Stimulated activated CD8-positive, alpha-beta memory T cell treated with anti-CD3 and anti-CD28 coated beads, Interleukin-7, amount 100 ng/mL, for 24 hours (primary cell): ENCODE results near the gene ORC5.
"Not testable (repeated sequence)": the region's sequence is repeated elsewhere in the genome, so short reads cannot be mapped to it uniquely, and the experiment has no call there.

Experiments used
- DNase-seq: peaks from one replicate; pipeline ENCODE4 v3.0.0-alpha.2; 2020; ENCODE audit warnings: low read depth

ORC5 gene

GRCh38 chr7:104185346-104185745 lies 22.5 kb downstream of the ORC5 start:
- no peak for DNase-seq

- DNase-seq = no peak
These were observed 28.6 kb downstream of the ORC5 start for GRCh38 chr7:104179178-104179577.

- not testable (repeated sequence) for DNase-seq
These were observed 30.2 kb downstream of the ORC5 start for GRCh38 chr7:104177565-104178083.

- DNase-seq = no peak
These were observed 31.5 kb downstream of the ORC5 start for GRCh38 chr7:104176332-104176731.

DNA sequence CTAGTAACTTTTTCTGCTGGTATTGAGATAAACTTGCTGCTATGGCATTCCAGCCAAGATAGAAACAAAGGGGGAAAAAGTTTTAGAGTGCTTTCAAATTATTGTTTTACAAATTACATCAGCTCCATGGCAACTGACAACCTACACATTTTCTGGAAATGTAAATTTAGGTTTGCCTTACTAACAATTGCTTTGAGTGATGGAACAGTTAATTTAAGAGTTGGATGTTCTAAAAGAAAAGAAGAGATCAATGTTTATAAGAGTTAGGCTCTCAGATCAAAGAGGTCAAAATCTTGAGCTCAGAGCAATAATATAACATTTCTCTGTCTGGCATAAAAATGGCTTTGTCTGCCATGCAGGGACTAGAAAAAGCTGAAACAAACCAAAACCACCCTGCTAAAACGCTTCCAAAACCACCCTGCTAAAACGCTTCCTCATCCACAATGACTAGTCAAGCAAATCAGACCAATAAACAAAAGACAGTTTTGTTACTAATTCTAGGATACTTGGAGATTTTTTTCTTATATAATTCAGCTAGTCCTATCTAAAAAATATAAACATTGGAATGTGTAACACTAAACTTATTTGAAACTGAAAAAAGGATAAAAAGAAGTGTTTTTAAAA lies 32.3 kb downstream of the ORC5 start:
- no peak for DNase-seq

DNA sequence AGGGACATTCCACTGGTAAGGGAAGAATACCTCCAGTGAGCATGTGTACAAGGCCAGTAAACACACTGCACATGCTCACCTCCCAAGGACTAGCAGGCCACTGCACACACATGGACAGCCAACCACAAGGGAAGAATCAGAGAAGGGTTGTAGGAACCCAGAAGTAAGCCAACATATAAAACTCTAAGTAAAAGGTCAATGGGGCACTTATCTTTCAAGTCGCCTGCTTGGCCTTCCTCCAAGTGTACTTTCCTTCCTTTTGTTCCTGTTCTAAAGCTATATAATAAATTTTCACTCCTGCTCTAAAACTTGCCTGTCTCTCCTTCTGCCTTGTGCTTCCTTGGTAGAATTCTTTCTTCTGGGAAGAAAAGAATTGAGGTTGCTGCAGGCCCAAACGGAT lies 33.0 kb downstream of the ORC5 start:
- no peak for DNase-seq

DNA sequence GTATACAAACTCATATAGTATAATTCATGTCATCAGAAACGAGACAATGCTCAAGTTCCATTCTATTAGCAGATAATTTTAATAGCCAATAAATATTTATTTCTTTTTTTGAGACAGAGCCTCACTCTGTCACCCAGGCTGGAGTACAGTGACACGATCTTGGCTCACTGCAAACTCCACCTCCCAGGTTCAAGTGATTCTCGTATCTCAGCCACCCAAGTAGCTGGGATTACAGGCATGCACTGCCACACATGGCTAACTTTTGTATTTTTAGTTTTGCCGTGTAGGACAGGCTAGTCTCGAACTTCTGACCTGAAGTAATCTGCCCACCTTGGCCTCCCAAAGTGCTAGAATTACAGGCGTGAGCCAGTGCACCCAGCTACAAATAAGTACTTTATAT lies 45.7 kb downstream of the ORC5 start:
- DNase-seq = no peak

GRCh38 chr7:104161244-104161643 lies 46.6 kb downstream of the ORC5 start:
- DNase-seq = no peak

DNA sequence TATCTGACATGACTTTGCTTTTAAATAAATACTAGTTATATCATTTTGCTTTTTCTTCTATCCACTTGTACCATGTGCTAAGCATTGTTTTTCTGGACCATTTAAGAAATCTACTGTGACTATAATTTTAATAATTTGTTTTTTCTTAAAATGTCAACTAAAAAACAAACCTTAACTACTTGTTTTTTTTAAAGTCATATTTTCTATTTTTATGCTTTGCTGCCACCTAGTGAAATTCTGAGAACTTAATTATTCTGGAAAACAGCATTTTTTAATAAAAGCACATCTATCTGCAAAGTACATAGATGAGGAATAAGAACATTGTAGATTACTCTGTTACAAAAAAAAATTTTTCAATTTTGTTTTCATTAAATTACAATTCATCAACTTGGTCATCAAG lies 47.4 kb downstream of the ORC5 start:
- no peak for DNase-seq

DNA sequence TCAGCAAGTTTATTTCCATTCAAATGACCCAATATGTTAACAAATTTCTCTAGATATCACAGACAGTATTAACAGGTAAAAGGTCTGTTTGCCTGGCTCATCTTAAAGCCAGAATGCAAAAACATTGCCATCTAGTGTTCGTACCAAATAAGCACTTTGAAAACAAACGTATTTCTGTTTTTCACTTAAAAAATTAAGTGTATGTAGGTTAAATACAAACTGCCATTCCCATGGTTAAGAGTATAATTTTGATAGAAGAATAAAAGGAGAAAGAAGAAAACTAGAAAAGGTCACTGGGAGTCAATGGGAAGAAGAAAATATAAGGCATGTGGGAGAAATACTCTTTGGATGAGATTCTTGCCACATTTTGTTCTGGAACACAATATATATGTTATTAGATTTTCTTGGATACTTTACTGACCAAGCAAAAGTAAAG lies 51.0 kb downstream of the ORC5 start:
- DNase-seq = no peak

GRCh38 chr7:104153287-104153686 lies 54.5 kb downstream of the ORC5 start:
- DNase-seq = no peak

- no peak for DNase-seq
These were observed 55.3 kb downstream of the ORC5 start for GRCh38 chr7:104152468-104152867.

DNA sequence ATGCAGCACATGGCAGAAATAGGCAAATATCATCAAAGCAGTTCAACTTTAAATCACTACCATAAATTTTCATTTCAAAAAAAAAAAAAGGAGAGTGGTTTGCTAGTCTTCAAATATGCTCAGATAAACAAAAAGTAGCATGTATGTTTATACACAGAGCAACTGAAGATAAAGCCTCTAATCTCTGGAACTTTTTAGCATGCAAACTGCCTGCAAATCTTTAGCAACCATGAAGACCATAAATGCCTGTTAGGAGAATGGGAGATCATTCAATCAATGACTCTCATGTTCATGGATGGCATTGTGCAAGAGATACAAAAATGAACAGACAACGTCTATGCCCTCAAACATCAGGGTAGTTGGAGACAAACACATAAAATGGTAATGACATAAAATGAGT lies 57.3 kb downstream of the ORC5 start:
- DNase-seq = no peak

DNA sequence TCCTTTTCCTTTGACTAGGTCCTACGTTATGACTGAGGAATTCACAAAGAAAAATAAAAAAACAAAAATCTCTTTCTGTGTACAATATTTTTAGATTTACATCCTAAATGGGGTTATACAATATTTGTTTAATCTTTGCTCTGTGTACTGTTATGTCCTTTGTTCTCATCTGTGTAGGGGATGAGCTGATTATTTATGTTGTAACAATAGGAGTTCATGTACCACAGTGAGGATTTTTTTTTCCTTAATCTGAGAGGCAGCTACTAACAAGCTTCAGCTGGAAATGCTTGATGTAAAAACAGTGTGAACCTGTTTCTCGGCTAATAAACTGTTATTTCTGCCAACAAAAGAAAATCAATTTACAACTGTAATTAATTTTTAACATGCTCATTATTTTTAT lies 58.0 kb downstream of the ORC5 start:
- no peak for DNase-seq

DNA sequence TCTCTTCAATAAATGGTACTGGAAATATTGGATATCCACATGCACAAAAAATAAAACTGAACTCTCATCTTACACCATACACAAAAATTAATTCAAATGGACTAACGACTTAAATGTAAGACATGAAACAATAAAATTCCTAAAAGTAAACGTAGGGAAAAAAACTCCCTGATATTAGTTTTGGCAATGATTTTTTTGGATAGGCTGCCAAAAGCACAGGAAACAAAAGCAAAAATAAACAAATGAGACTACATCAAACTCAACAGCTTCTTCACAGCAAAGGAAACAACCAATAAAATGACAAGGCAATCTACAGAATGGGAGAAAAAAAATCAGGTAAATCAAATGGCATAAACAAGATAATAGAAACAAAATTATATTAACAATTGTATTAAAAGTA lies 65.7 kb downstream of the ORC5 start:
- DNase-seq = no peak

DNA sequence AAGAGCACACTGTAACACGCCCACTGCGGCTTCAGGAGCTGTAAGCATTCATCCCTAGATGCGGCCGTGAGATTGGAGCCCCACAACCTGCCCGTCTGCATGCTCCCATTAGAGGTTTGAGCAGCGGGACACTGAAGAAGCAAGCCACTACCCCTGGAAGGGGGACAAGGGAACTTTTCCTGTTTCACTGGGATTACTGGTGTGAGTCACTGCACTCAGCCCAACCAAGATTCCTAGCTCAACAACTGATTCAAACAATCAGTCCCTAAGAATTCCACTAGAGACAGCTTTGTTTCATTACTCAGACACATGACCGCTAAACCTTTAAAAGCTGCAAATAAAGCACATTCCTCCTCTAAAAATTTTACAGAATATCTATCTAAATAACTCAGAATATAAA lies 69.8 kb downstream of the ORC5 start:
- DNase-seq = no peak

GRCh38 chr7:104137511-104137910 lies 70.3 kb downstream of the ORC5 start:
- DNase-seq = no peak

- DNase-seq = no peak
These were observed 70.8 kb downstream of the ORC5 start for GRCh38 chr7:104136981-104137380.

- DNase-seq = no peak
These were observed 71.3 kb downstream of the ORC5 start for GRCh38 chr7:104136561-104136960.

- no peak for DNase-seq
These were observed 71.9 kb downstream of the ORC5 start for GRCh38 chr7:104135760-104136558.

DNA sequence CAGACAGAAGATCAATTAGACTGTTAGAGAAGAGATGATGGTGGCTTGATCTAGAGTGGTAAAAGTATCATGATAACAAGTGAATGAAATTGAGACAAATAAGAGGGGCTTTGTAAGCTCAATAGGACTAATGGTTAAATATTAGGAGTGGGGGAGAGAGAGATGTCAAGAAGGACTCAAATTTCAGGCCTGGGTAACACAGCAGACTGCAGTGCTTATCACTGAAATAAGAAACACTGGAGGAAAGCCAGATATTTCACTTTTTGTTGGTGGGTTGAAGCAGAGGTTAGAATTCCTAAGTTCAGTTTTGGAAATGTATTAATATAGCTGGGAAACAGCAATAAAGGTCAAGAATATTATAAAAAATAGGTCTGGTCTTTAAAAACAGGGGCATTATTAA lies 74.6 kb downstream of the ORC5 start:
- no peak for DNase-seq

- DNase-seq = no peak
These were observed 77.1 kb downstream of the ORC5 start for GRCh38 chr7:104130726-104131125.

- DNase-seq = no peak
These were observed 80.6 kb downstream of the ORC5 start for GRCh38 chr7:104127204-104127603.

DNA sequence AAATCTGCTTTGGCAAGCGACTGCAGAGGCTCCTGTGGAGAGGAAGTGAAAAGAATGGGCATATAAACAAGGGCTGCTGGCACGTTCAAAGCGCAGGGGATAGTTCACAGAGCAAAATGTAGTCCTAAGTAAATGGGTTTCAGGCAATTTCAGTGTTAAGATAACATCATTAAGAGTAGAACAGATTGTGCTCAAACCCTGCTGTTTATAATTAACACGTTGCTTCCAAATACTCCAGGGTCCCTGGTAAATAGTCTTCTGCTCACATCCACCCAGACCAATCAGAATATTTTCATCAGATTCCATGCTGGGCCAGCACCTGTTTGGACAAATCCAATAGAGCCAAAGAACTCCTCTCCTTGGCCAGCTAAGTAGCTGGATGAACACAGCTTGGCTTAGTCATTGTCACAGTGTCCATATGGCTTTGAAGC lies 81.4 kb downstream of the ORC5 start:
- DNase-seq = no peak
